Kidney (tissue), 14 donors: ENCODE results near the gene UGT1A9. TPM values are rescaled to one million over a fixed set of nuclear protein-coding genes. Genes with fewer than 3 reads are reported as not detected.

ENCODE experiments used
- DNase-seq, 5 donors: peaks; one replicate each; pipeline ENCODE4 v3.0.0-alpha.2; 2013 to 2020
- FAIRE-seq: peaks from 2 replicates; lab custom pipeline; 2012; peaks lifted over from hg19 to GRCh38; lab: Jason Lieb, UNC
- H3K27ac ChIP-seq, 2 donors: one replicate each; pipeline ENCODE4 v1.7.0; 2013; ENCODE audit warnings: low read depth in 2 of 2, low read length in 2 of 2, inconsistent platforms in 1 of 2
- H3K27me3 ChIP-seq: one replicate; pipeline ENCODE4 v1.7.1; 2013; ENCODE audit warnings: low read length, inconsistent platforms; ENCODE audit not compliant: control insufficient read depth, insufficient read depth
- H3K36me3 ChIP-seq, 3 donors: one replicate each; pipeline versions ENCODE4 v1.7.0 to v1.7.1; 2013; ENCODE audit warnings: low read length in 3 of 3, control low read depth in 1 of 3, inconsistent platforms in 1 of 3; ENCODE audit not compliant: insufficient read depth in 3 of 3, control insufficient read depth in 2 of 3
- H3K4me1 ChIP-seq, 3 donors: one replicate each; pipeline versions ENCODE4 v1.7.0 to v1.7.1; 2013; ENCODE audit warnings: low read length in 3 of 3, inconsistent platforms in 1 of 3, low read depth in 1 of 3; ENCODE audit not compliant: control insufficient read depth in 2 of 3, insufficient read depth in 2 of 3
- H3K4me3 ChIP-seq, 3 donors: one replicate each; pipeline versions ENCODE4 v1.7.0 to v1.8.1; 2013; ENCODE audit warnings: low read length in 3 of 3, control low read depth in 1 of 3, inconsistent platforms in 1 of 3
- H3K9ac ChIP-seq, 3 donors: one replicate each; pipeline versions ENCODE4 v1.7.0 to v1.7.1; 2013; ENCODE audit warnings: low read length in 3 of 3, control low read depth in 1 of 3, inconsistent platforms in 1 of 3
- H3K9me3 ChIP-seq, 3 donors: one replicate each; pipeline versions ENCODE4 v1.7.0 to v1.7.1; 2013; ENCODE audit warnings: low read length in 3 of 3, control low read depth in 1 of 3, inconsistent platforms in 1 of 3; ENCODE audit not compliant: control insufficient read depth in 2 of 3, insufficient read depth in 1 of 3
- CTCF ChIP-seq: IDR thresholded peaks from 3 replicates; pipeline ENCODE4 v1.5.1; 2012; ENCODE audit warnings: mild to moderate bottlenecking, moderate library complexity, borderline replicate concordance; ENCODE audit not compliant: insufficient read depth; ENCODE audit errors: extremely low read depth
- intact Hi-C: fragments of 100-400 bp; cut with DNase I; formaldehyde crosslinking; loops from one replicate; pipeline ENCODE4 v1.11.1; 2022
- polyA plus RNA-seq: library from polyadenylated mRNA; stranded (reverse); fragments of 350-450 nt; fragmentation: Illumina TruSeq; extraction: RNeasy Lipid Tissue Mini Kit (QIAGEN cat#74804); gene quantifications from one replicate; pipeline ENCODE4 v1.2.3, GENCODE V29; 2014; ENCODE audit warnings: low read depth, low replicate concordance; ENCODE audit not compliant: insufficient read depth
- total RNA-seq: library from RNA; stranded (reverse); fragmentation: NEBNext Ultra II Directional; extraction: Animal tissue kit (Norgen Biotek cat#: 25700); gene quantifications from one replicate; pipeline ENCODE4 v1.2.1, GENCODE V29; 2021
- donor health status: control.
- donor health status: control.
- donor health status: control.
- donor health status: control.
- donor health status: control.
- donor health status: DM: yes; HTN: yes; CAD: no.
- donor health status: Normal renal cell carcinoma (clear cell type).

UGT1A9 gene
- total and polyA plus RNA-seq, 2 donors from 2014 or later = 1.4 to 414 TPM

GRCh38 chr2:233711312-233712008 is 39.8 kb downstream of the UGT1A9 start:
- DNase-seq (peak; percentile 69 to 91 (median 83)), FAIRE-seq (no peak)
- H3K9ac ChIP-seq = no peak overlapping the region
- no peaks in the 10 kb centered on the region for H3K27me3 ChIP-seq
- peak; percentile 69 for TF ChIP-seq CTCF
- no peak overlapping the region for H3K4me3 ChIP-seq
- H3K4me1 ChIP-seq = peaks cover 0 to 12% (median 4%) of the 10 kb centered on the region in 3 donors
- intact Hi-C loops = no loop called here
- H3K27ac ChIP-seq = no peak overlapping the region
- H3K36me3 ChIP-seq = peaks cover 0 to 4% (median 0%) of the 10 kb centered on the region in 3 donors
- H3K9me3 ChIP-seq = no peaks in the 10 kb centered on the region

- intact Hi-C loops = no loop called here
- H3K9ac ChIP-seq = no peak within 1 kb of the TSS
- TF ChIP-seq CTCF = no peak
- no peak within 1 kb of the TSS for H3K27ac ChIP-seq
- H3K36me3 ChIP-seq = peaks cover 0 to 4% (median 0%) of the 10 kb centered on the region in 3 donors
- H3K9me3 ChIP-seq = no peaks in the 10 kb centered on the region
- DNase-seq (no peak), FAIRE-seq (no peak)
- H3K27me3 ChIP-seq = no peaks in the 10 kb centered on the region
- no peak within 1 kb of the TSS for H3K4me3 ChIP-seq
- peaks cover 0 to 4% (median 0%) of the 10 kb centered on the region in 3 donors for H3K4me1 ChIP-seq
Measured at GRCh38 chr2:233712611-233713261, 41.0 kb downstream of the UGT1A9 start, which contains the start of gene UGT1A5. Gene UGT1A5, plus strand, starts transcription at chr2:233712907. Its CDS starts 85 bp downstream, at chr2:233712992.

GRCh38 chr2:233713262-233713615 is 41.5 kb downstream of the UGT1A9 start:
- Histone ChIP-seq H3K9me3 (no peaks in the 10 kb centered on the region), H3K27ac (no peak overlapping the region), H3K4me3 (no peak overlapping the region), H3K4me1 (peaks cover 0 to 4% (median 0%) of the 10 kb centered on the region in 3 donors), H3K9ac (no peak overlapping the region), H3K36me3 (peaks cover 0 to 8% (median 0%) of the 10 kb centered on the region in 3 donors), H3K27me3 (no peaks in the 10 kb centered on the region)
- DNase-seq (no peak), FAIRE-seq (no peak)
- TF ChIP-seq CTCF = no peak
- intact Hi-C loops = no loop called here
